Suprapubic skin (tissue), 4 donors: ENCODE results near the gene FOXB2.

Experiments
- EP300 ChIP-seq: sonication (generic); formaldehyde crosslinking; IDR thresholded peaks from one replicate; pipeline ENCODE4 v1.6.1; 2017; ENCODE audit warnings: antibody characterized with exemption
- POLR2AphosphoS5 ChIP-seq, 3 donors: sonication (generic); formaldehyde crosslinking; IDR thresholded peaks; one replicate each; pipeline ENCODE4 v1.6.1; 2017; ENCODE audit warnings: antibody characterized with exemption in 3 of 3

GRCh38 chr9:77021291-77021894, 1.9 kb downstream of the FOXB2 start:
- TF ChIP-seq POLR2AphosphoS5 (IDR thresholded peaks at IDR 0.05) = no peak
- TF ChIP-seq EP300 = no peak
